HG02943 (cell line): ENCODE data around the gene GNAT2.

ENCODE experiments used
- ATAC-seq: cut with Tn5 transposase; IDR thresholded peaks from one replicate; pipeline ENCODE4 v1.9.1; 2021; ENCODE audit warnings: mild to moderate bottlenecking, low read depth, moderate library complexity; ENCODE audit not compliant: unreplicated experiment

The GNAT2 gene

DNA sequence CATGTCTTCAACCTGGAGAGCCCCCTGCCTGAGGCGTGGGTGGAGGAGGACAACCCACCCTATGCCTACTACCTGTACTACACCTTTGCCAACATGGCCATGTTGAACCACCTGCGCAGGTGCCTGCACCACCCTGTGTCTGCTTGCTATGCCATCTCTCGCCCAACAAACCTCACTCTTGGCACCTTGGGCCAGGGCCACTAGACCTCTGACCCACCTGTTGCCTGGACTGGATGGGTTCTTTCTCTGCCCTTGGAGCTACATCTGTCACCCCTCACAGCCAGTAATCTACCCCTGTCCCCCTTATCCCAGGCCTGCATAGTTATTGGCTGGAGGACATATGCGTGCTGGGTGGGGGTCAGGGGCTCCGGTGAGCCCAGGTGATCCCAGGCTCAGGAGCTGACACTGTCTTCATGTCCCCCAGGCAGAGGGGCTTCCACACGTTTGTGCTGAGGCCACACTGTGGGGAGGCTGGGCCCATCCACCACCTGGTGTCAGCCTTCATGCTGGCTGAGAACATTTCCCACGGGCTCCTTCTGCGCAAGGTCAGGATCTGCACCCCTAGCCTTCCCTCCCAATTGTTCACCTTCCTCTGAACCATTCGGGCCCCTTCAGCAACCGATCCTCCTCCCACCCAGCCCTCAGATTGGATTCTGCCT lies 10.1 kb upstream of the GNAT2 start:
- no peak for ATAC-seq

DNA sequence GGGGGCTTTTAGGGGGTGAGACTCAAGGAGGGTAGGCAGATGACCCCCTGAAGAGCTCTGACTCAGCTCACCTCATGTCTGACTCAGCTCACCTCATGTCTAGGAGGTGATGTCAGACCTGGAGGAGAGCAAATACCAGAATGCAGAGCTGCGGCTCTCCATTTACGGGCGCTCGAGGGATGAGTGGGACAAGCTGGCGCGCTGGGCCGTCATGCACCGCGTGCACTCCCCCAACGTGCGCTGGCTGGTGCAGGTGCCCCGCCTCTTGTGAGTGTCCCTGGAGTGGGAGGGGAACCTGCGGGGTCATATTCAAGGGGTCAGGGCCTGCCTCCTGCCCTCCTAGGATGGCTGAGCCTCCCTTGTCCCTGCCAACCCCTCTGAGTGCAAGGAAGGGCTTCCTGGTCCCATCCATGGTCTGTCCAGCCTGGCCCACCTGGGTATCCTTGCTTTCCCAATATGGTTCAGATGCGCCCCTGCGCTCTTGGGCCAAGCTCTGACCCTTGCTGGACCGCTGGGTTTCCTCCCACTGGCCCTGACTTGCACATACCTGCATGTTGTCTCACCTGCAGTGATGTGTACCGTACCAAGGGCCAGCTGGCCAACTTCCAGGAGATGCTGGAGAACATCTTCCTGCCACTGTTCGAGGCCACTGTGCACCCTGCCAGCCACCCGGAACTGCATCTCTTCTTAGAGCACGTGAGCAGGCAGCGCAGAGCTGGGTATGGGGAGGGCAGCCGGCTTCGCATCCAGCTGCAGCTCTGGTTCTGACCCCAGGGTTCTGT lies 9.3 kb upstream of the GNAT2 start:
- no peak for ATAC-seq

DNA sequence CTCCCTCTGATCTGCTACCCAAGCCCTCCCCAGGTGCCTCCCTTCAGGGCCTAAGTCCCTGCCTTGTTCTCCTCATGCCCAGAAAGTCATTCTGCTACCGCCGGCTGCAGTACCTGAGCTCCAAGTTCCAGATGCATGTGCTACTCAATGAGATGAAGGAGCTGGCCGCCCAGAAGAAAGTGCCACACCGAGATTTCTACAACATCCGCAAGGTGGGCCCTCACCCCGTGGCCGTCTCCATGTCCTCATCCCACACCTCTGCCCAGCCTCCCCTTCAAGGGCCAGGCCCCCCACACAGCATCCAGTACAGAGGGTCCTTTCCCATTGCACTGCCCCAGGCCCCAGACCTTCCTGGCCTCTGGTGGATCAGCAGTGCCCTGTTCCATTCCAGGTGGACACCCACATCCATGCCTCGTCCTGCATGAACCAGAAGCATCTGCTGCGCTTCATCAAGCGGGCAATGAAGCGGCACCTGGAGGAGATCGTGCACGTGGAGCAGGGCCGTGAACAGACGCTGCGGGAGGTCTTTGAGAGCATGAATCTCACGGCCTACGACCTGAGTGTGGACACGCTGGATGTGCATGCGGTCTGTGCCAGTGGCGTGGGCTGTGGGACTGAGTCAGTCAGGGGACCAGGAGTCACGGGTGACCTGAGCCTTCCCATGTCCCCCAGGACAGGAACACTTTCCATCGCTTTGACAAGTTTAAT lies 8.4 kb upstream of the GNAT2 start:
- no peak for ATAC-seq

DNA sequence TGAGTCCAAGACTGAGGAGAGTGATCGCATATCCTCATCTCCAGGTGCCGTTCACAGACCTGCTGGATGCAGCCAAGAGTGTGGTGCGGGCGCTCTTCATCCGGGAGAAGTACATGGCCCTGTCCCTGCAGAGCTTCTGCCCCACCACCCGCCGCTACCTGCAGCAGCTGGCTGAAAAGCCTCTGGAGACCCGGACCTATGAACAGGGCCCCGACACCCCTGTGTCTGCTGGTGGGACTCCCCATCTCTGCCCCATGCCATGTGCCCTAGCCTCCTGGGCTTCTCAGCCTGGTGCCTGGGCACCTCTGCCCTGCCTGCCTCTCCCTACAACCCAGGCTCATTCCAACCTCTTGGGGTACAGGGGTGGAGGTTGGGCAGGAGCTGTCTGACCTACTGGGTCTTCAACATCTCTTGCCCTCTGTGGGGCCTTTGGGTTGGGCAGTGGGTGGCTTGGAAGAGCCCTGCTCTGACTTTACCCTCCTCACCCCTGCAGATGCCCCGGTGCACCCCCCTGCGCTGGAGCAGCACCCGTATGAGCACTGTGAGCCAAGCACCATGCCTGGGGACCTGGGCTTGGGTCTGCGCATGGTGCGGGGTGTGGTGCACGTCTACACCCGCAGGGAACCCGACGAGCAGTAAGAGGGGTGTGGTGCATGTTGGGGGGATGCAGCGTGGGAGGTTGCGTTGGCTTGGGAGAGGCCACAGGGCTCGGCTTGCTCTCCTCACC lies 7.4 kb upstream of the GNAT2 start:
- ATAC-seq = no peak

DNA sequence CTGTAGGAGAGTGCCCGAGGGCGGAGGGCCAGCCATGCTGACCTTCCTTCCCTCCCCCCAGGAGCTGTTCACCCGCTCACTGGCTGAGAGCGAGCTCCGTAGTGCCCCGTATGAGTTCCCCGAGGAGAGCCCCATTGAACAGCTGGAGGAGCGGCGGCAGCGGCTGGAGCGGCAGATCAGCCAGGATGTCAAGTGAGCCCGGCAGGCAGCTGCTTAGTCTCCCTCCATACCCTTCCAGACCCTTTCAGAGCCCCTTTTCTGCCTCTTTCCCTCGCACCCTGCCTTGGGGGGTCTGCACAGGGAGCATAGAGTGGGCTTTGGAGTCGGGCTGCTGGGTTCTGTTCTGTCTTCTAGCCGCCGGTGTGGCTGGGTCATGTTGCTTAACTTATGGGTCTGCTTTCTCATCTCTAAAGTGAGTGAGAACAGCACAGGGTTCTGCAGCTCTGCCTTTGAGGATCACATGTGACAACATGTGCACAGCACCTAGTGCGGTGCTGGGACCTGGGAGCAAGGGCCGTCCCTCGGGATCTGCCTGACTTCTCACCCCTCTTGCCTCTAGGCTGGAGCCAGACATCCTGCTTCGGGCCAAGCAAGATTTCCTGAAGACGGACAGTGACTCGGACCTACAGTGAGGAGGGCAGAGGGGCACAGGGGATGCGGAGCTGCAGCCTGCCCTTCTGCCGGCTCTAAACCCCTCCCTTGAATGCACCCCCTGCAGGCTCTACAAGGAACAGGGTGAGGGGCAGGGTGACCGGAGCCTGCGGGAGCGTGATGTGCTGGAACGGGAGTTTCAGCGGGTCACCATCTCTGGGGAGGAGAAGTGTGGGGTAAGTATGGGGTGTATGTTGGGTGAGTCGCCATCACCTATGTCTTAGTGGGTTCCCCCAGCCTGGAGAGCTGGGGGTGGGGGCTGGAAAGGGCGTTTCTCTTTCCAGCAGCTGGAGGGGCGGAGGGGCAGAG lies 6.5 kb upstream of the GNAT2 start:
- ATAC-seq = no peak

DNA sequence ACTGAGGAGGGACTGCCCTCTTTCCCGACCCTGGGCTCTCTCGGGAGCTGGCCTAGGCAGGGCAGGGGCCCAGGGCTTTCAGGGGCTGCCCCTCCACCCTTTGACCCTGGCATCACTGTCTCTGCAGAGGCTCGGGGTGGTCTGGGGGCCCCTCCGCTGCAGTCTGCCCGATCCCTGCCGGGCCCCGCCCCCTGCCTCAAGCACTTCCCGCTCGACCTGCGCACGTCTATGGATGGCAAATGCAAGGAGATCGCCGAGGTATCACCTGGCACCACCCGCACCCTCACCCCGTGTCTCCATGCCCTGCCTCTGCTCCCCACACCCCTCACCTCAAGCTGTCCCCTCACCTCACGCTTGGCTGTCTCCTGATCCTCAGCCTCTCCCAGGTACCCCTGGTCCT lies 5.8 kb upstream of the GNAT2 start:
- no peak for ATAC-seq

DNA sequence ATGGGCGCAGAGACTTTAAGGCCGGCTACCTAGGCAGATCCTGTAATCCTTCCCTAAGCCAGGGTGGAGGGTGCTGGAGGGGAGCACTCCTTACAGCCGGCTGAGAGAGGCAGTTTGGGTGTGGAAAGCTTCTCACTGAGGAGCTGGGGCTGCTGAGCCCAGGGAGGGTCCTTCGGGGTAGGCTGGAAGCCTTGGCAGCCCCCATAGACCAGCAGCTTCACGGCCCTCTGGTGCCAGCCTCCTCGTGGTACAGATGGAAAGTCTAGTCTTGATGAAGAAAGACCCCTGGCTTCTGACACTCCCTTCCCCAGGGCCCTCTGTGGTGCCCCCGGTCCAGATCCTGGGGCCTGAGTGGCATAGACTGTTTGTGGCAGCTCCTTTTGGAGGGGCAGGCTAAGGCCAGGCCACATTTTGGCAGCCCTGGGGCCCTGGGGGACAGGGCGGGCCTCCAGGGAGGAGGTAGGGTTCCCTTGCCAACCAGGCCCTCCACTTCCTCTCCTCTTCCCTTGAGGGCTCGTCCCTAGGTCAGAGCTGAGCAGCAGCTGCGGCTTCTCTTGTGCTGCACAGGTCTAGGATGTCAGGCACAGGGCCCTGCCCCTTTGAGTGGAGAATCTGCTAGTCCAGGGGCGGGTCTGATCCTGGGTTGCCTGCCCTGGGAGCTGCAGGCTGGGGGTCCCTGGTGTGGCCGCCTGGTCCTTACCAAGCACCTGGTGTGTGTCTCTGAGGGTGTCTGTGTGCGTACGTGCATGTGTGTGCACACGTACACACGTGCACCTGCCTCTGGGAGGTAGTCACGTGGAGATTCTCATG lies 5.0 kb upstream of the GNAT2 start:
- ATAC-seq = no peak

DNA sequence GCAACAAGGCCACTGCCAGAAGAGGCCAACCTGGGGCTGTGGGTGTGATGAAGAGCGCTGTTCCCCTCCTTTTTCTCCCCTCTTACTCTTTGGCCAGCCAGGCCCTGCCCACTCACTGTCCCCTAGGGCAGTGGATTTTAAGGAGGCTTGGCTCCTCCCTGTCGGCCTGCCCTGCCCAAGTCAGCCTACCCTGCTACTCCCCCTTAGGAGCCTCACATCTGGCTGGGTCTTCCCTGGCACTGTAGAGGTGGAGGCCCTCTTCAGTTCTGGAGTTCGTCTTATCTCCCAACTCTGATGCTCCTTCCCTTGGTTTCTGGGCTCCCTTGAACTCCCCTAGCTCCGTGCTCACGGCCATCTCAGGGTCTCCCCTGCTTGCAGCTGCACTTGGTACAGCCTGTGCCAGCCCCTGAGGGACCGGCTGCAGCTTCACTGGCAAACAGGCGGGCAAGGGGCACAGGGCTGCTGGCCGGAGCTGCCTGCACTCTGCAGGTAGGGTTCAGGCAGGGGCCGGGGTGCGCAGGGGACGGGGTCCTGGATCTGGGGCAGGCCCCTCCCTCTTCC lies 4.3 kb upstream of the GNAT2 start:
- no peak for ATAC-seq

DNA sequence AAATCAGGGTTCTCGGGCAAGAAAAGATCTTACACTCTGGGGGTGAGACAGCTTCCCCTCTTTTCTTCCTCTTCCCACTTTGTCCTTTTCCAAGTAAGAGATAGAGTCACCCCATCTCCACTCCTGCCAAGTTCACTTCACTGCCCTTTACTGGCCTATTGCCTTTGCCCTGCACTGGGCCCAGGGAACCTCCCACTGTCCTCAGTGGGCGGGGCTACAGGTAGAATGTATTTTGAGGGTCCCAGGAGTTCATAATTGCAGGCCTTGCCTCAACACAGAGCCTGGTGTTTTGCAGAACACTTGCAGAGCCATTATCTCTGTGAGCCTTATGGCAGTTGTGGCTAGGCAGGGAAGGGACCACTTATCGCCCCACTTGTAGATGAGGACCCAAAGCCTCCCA lies 3.5 kb upstream of the GNAT2 start:
- ATAC-seq = no peak

DNA sequence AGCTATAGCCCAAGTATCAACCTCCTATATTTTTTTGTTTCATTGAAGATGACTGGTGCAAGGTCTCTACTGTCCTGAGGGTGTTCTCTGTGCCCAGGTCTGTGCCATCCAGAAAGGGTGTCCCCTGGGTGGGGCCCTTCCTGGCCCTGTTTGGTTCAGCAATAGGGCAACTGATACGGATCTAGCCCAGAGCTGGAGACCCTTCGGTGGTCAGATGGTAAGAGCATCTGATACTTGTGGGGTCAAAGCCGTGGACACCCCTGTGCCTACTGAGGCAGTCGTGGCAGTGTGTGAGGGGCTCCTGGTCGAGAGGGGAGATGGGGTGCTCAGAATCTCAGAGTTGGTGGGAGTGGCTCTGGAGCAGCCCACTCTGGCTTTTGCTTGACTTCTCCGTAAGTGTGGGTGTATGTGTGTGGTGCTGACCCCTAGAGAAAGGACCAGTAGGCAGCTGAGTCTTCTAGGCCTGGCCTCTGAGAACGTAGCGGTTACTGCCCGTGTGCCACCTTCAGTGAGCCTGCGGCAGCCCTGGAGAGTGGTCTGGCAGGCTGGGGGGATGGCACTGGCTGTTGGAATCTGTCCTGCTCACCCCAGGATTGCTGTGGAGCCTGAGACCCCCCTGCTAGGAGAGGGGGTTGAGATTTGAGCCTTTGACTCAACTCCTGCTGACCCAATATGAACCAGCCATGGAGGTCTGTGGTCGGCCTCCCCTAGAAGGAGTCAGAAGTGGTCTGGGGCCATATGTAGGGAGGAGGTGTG lies 2.9 kb upstream of the GNAT2 start:
- ATAC-seq = no peak

DNA sequence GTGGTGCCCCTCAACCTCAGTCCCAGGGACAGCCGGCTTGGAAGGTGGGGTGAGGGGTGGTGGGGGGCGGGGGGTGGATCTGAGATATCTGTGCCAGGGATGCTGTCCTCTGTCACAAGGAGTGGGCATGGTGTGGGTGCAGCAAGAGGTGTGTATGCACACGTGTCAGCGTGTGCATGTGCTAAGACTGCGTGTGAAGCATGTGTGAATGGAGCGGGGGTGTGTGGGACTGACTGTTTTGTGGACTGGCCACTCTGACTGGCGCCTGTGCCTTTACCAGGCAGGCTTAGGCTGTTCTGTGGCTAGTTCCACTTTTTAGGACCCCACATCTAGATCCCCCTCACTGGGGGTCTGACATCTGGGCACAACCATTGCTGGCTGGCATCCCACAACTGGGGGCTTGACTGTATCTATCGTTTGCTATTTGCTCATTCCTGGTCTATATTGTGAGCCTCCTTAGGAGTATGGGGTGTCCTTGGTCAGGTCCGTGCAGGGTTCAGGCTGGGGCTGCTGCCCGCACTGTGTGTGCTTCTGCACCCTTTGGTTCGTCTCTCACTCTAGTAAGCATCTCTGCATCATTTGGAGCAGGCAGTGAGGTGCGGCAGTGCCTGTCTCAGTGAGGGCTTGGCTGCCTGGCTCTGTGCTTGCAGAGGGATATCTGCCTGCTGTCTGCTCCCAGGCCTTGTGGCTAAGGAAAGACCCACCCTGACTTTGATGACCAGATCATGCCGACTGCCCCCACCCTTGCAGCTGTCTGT lies 2.1 kb upstream of the GNAT2 start:
- no peak for ATAC-seq

DNA sequence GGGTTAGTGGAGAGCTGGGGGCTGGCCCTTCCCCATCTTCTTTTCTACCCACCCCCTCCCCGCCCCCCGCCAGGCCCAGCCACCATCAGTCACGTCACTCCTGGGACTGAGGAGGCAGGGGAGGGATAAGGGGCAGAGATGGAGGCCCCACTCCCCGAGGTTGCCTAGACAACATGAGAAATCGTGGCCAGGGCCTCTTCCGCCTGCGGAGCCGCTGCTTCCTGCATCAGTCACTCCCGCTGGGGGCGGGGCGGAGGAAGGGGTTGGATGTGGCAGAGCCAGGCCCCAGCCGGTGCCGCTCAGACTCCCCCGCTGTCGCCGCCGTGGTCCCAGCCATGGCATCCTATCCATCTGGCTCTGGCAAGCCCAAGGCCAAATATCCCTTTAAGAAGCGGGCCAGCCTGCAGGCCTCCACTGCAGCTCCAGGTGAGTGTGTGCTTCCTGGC lies 1.4 kb upstream of the GNAT2 start:
- peak; percentile 55 for ATAC-seq

DNA sequence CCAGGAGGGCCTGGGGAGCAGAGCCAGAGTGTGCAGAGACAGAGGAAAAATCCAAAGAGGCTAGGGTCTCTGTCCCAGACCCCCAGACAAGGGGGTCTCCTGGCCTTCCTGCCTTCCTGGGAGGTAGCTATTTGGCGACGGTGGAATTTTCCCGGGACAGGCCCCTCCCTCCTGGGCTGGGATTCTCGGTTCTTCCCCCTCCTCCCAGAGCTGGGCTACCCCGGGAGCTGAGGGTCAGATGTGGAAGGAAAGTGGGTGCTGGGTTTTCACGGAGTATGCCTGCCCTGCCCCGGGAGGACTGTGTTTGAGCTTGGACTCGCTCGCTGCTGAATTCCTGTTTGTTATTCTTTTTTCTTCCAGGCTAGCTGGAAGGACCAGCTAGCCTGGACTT lies 980 bp upstream of the GNAT2 start:
- ATAC-seq = no peak

DNA sequence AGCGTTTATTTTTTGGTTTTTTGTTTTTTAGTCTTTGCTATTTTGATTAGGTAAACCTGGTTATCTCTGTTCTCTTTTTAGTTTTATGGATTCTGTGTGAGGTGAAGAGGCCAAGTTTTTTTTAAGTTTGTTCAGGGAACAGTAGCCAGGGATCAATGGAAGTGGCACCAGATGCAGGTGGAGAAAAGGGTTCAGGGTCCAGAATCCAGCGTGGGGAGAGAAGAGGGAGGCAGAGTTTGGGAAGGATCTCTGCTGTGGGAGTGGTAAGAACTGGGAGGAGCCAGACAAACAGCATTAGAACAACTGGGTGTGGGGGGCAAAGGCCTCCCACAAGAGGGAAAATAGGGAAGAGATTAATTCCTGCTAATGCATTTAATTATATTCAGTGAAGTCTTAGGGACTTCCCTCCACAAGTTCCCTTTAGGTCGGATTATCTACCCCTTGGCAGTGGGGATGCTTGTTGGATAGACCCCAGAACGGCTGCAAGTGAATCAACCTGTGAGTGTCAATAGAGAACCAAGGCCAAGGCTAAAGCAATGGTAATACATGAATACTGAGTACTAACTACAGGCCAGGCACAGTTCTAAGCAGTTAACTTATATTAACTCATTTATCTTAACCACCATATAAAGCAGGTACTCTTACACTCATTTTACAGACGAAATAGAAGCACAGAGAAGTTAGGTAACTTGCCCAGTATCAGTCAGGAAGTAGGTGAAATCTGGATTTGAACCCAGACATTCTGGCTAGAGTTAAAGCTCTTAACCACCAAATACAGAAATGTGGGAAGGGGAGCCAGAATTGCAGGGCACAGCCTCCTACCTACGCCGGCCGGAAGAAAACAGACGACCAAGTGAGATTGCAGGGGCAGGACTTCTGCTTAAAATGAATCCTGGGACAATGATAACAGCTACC lies 498 bp downstream of the GNAT2 start:
- no peak for ATAC-seq

DNA sequence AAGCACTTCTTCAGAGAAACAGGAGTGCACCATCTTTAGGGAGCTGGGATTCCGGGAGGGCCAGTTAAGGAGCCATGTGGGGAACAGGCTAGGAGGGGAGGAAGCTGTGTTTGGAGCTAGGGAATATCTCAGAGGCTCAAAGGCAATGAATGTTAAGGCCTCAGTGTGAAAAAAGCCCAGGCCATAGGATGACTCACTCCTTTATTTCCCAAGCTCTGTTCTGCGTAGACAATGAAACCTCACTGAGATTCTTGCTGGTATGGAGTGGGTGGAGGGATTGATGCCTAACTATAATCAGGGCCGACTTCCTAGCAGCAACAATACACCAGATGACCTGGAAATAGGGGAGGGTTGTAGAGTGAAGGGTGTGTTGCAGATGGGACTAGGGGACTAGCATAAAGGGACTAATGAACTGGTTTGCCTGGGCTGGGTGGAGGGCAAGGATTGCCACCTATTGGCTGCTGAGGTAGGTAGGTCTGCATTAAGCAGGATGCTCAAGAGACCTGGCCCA lies 2.1 kb downstream of the GNAT2 start:
- no peak for ATAC-seq

DNA sequence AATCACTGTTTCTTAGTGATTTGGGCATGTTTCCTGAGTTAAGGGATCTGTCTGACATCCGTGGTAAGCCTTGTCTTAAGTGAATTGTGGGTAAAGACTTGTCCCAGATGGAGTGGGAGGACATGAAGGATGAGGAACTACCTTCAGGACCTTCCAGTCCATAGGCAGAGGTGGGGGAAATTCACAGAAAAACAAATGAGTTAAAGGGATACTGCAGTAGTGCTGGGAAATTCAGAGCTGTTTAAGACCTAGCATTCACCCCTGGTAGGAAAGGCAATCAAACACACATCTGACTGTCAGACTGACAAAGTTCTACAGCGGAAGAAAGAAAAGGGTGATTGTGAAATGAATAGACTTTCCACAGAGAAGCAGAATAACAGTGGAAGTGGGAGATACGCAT lies 3.0 kb downstream of the GNAT2 start:
- ATAC-seq = no peak
